Prostate gland (tissue), 2 donors: Measurements from ENCODE around the gene DEAF1.

ENCODE experiments used
- POLR2A ChIP-seq: fragments of 450-650 bp; IDR thresholded peaks from one replicate; pipeline ENCODE4 v1.6.1; 2016; ENCODE audit warnings: antibody characterized with exemption, mild to moderate bottlenecking
- TF ChIP-seq, protein P1 (sequence below), 4 experiments: fragments of 200-600 bp in 2 of 4; fragments of 450-650 bp in 2 of 4; sonication (generic) in 2 of 4; IDR thresholded peaks; 1 replicate in 3 of 4; 2 replicates in 1 of 4; pipeline ENCODE4 v1.5.1; 2016 to 2019; ENCODE audit warnings: antibody characterized with exemption in 4 of 4, mild to moderate bottlenecking in 2 of 4, moderate library complexity in 2 of 4

DNA sequence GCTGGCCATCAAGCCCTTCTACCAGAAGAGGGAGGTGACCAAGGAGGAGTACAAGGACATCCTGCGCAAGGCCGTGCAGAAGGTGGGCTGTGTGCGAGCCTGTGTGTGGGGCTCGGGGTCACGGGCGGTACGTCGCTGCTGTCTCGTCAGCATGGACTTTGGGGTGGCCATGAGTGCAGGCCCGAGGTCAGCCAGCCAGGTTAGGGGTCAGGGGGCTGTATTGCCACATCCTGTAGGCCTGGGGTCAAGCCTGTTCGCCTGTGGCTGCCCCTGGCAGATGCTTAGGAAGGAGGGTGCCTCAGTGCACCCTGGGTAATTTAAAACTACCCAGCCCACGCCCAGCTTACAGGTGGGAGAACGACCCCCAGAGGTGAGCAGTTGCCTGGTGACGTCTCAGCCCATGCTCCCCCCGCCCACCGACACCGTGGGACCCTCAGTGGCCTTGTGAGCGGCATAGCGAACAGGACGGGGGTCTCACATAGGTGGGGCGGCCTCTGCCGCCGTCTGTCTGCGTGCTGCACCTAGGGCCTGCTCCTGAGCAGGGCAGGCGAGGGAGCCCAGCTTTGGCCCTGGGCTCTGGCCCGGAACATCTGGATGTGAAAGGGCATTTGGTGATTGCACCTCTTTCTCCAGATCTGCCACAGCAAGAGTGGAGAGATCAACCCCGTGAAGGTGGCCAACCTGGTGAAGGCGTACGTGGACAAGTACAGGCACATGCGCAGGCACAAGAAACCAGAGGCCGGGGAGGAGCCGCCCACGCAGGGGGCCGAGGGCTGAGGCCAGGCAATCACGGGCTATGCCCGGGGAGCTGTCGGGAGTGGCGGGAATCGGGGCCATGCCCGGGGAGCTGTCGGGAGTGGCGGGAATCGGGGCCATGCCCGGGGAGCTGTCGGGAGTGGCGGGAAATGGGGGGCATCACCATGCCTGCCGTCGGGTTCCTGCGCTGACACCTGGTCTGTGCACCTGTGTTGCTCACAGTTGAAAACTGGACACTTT, 83.7 kb downstream of the DEAF1 start:
- TF ChIP-seq, protein P1, sequence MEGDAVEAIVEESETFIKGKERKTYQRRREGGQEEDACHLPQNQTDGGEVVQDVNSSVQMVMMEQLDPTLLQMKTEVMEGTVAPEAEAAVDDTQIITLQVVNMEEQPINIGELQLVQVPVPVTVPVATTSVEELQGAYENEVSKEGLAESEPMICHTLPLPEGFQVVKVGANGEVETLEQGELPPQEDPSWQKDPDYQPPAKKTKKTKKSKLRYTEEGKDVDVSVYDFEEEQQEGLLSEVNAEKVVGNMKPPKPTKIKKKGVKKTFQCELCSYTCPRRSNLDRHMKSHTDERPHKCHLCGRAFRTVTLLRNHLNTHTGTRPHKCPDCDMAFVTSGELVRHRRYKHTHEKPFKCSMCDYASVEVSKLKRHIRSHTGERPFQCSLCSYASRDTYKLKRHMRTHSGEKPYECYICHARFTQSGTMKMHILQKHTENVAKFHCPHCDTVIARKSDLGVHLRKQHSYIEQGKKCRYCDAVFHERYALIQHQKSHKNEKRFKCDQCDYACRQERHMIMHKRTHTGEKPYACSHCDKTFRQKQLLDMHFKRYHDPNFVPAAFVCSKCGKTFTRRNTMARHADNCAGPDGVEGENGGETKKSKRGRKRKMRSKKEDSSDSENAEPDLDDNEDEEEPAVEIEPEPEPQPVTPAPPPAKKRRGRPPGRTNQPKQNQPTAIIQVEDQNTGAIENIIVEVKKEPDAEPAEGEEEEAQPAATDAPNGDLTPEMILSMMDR (IDR thresholded peaks at IDR 0.05), result no peak
- no peak for TF ChIP-seq POLR2A
